Ectodermal cell (in vitro differentiated cells): ENCODE data around the gene SPC24.
"Not testable (repeated sequence)": the region's sequence is repeated elsewhere in the genome, so short reads cannot be mapped to it uniquely, and the experiment has no call there.

ENCODE experiments used
- H3K27ac ChIP-seq: 2 replicates; pipeline ENCODE4 v1.7.0; 2013; ENCODE audit warnings: mild to moderate bottlenecking, low read depth, low read length; ENCODE audit not compliant: insufficient read depth, poor library complexity, severe bottlenecking
- H3K27me3 ChIP-seq: 2 replicates; pipeline ENCODE4 v1.7.0; 2013; ENCODE audit warnings: mild to moderate bottlenecking, low read length; ENCODE audit not compliant: insufficient read depth, control insufficient read depth, poor library complexity, severe bottlenecking
- H3K36me3 ChIP-seq: one replicate; pipeline ENCODE4 v1.7.0; 2013; ENCODE audit warnings: low read length; ENCODE audit not compliant: control insufficient read depth, insufficient read depth
- H3K4me1 ChIP-seq: one replicate; pipeline ENCODE4 v1.7.0; 2013; ENCODE audit warnings: low read length; ENCODE audit not compliant: control insufficient read depth, insufficient read depth
- H3K4me3 ChIP-seq: 2 replicates; pipeline ENCODE4 v1.7.0; 2013; ENCODE audit warnings: low read depth, low read length, control low read depth; ENCODE audit not compliant: insufficient read depth
- H3K9me3 ChIP-seq: 2 replicates; pipeline ENCODE4 v1.7.0; 2013; ENCODE audit warnings: mild to moderate bottlenecking, low read length, moderate library complexity; ENCODE audit not compliant: control insufficient read depth
- WGBS, 2 experiments: methylation state at CpG; one replicate each; pipeline ENCODE4 v1.1.7; 2013; ENCODE audit warnings: missing lambda C conversion rate in 2 of 2; 5-methylcytosine and 5-hydroxymethylcytosine counted together

SPC24 gene

GRCh38 chr19:11097367-11097766 lies 58.2 kb downstream of the SPC24 start:
- H3K36me3 ChIP-seq, result peaks cover 43% of the 10 kb centered on the region
- not testable (repeated sequence) for H3K4me3 ChIP-seq, H3K27me3 ChIP-seq, H3K4me1 ChIP-seq, H3K27ac ChIP-seq, H3K9me3 ChIP-seq
- WGBS, 2 experiments, result 91 to 95% methylated on average over 6 of the region's 6 CpGs

DNA sequence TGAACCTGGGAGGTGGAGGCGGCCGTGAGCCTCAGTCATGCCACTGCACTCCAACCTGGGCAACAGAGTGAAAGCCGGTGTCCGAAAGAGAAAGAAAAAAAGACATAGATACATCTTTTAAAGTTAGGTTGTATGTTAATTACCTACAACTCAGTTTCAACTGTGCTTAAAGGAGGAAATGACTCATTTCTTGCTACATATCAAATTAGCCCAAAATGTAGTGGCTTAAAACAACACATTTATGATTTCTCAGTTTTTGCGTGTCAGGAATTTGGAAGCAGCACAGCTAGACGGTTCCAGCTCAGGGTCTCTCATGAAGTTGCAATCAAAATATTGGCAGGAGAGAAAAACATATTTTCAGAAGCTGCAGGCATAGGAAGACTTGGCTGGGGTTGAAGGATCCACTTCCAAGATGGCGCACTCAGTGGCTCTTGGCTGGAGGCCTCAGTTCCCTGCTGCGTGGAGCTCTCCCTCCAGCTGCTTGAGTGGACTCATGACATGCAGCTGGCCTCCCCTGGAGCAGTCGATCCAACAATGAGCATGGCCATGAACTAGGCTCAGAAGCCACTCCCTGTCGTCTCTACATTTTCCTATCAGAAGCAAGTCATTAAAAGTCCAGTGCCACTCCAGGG lies 59.3 kb downstream of the SPC24 start:
- H3K4me3 ChIP-seq, result no peak overlapping the region
- no peaks in the 10 kb centered on the region for H3K27me3 ChIP-seq
- no peak overlapping the region for H3K27ac ChIP-seq
- 95% methylated on average over 10 of the region's 10 CpGs for WGBS, 2 experiments
- no peaks in the 10 kb centered on the region for H3K9me3 ChIP-seq
- H3K36me3 ChIP-seq, result peaks cover 41% of the 10 kb centered on the region
- peaks cover 7% of the 10 kb centered on the region for H3K4me1 ChIP-seq
